ENCODE results near the gene CACYBP.

DNA sequence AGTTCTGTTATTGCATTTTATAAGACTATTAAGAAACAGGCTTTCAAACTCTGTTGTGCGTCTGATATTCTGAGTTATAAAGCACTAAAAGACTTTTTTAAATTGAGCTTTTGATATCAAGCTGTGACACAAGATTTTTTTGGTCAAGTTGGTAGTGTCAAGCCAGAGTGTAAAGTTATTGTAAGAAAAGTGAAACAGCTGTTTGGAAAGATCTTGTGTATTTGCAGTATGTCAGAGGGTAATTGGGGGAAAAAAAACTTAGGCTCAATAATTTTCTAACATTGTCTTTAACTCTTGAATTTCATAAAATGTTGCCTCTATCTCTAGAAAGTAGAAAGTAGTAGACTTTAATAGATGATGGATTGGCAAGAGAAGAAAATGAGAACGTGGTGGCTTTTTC lies 3.8 kb downstream of the CACYBP start:
- TF ChIP-seq, protein P1, sequence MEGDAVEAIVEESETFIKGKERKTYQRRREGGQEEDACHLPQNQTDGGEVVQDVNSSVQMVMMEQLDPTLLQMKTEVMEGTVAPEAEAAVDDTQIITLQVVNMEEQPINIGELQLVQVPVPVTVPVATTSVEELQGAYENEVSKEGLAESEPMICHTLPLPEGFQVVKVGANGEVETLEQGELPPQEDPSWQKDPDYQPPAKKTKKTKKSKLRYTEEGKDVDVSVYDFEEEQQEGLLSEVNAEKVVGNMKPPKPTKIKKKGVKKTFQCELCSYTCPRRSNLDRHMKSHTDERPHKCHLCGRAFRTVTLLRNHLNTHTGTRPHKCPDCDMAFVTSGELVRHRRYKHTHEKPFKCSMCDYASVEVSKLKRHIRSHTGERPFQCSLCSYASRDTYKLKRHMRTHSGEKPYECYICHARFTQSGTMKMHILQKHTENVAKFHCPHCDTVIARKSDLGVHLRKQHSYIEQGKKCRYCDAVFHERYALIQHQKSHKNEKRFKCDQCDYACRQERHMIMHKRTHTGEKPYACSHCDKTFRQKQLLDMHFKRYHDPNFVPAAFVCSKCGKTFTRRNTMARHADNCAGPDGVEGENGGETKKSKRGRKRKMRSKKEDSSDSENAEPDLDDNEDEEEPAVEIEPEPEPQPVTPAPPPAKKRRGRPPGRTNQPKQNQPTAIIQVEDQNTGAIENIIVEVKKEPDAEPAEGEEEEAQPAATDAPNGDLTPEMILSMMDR (IDR thresholded peaks at IDR 0.05): no peak
- TF ChIP-seq POLR2A (IDR thresholded peaks at IDR 0.05): no peak
